GM10847 (cell line): Measurements from ENCODE around the gene PES1.

ENCODE experiments used
- POLR2A ChIP-seq: IDR thresholded peaks from 2 replicates; pipeline ENCODE4 v1.6.1; 2011; ENCODE audit not compliant: insufficient read length; ENCODE audit errors: extremely low read depth

PES1 gene

GRCh38 chr22:30596199-30596598 is 4.5 kb upstream of the PES1 start:
- no peak for TF ChIP-seq POLR2A

DNA sequence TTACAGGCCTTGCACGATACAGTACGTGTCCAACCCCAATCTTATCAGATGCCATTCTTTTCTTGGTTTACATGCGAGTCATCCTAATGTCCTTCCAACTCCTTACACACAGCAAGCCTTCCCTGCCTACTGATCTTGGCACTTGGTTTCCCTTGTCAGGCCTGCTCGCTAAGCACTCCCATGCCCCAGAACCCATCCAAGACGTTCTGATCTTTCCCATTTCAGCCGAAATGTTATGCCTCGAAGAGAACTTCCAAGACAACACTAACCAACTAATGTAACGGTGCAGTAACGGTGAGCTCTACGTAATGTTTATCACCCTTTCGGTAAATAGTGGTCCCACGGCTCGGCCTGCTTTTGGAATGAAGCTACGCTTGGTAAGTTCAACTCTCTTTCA is 521 bp downstream of the PES1 start:
- TF ChIP-seq POLR2A = no peak

- no peak for TF ChIP-seq POLR2A
Observed at GRCh38 chr22:30586414-30586813, 5.3 kb downstream of the PES1 start.

DNA sequence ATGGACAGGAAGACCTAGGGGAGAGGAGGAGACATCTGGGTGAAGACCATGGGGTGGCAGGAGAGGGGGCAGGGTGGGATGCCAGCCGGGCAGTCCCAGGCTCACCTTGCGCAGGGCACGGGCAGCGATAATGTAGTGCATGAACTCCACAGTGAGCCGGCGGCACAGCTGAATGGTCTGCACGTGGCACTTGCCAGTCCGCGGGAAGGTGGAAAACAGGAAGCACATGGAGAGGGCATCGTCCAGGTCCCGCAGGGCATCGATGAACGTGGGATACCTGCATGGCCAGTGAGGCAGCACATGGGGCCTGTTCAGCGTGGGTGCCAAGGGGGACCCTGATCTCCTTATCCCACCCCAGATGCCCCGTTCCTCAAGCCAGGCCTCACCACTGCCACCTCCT is 7.3 kb downstream of the PES1 start:
- no peak for TF ChIP-seq POLR2A

DNA sequence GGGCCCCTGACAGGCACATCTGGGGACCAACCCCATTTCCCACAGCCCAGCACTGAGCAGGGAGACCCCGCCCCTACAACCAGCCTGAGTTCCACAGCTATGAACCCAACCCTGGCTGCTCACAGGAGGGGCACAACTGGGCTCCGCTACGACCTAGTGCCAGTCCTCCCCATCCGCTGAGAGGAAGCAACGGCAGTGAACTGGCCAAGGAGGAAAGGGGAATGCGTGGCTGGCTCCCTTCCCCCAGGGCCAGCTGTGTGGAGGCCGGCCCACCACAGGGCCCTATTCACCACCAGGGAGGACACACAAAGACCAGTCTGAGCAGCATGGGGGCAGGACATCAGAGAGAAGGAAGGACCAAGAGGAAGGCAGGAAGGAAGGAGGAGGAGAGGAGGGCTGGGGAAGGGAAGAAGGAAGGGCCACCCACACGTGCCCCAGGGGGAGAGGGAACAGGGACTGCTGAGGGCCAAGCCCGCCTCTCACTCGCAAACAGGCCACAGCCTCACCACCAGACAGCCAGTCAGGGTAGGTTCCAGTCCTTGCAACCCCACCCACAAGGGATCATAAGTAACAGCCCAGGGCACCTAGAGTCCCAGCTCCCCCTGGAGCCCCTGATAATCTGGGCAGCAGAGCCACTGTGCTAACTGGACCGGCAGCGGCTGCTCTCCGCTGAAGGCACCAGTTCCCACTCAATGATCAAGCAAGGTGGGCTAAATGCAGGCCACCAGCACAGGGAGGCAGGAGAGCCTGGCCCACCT is 8.7 kb downstream of the PES1 start:
- no peak for TF ChIP-seq POLR2A

DNA sequence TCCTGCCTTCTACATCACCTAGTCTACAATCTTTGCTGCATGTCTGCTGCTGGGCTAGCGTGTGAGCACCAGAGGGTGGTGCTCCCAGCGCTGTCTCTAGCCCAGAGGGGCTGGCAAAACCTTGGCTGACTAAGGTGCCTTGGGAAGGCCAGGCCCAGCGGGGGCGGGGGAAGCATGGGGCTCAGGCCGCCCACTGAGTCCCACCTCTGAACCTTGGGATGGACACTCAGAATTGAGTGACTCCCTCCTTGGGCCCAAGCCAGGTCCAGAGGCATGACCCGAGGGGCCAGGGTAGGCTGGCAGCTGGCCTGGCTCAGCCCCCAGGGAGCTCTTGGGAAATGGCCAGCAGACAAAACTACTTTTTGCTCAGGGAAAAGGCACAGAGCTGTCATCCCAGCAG is 9.7 kb downstream of the PES1 start:
- TF ChIP-seq POLR2A = no peak

DNA sequence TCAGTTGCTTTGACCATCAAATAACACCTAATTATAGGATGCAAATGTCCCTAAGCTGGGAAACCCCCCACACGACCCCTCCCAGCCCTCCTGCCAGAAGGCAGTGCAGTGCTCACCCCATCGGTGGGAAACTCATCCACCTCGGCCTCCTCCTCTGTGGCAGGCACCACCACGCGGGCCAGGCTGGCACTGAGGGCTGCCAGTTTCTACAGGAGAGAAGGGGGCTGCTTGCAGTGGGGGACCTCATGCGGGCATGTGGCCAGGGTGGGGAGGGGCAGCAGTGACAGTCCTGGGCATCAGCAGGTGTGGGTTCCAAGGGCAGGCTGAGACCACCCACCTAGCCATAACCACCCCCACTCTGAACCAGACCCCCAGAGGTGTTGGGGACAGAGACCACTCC is 10.8 kb downstream of the PES1 start:
- no peak for TF ChIP-seq POLR2A

- TF ChIP-seq POLR2A = no peak
Observed at GRCh38 chr22:30578481-30578880, 13.2 kb downstream of the PES1 start.

- no peak for TF ChIP-seq POLR2A
Observed at GRCh38 chr22:30575859-30576258, 15.9 kb downstream of the PES1 start.

GRCh38 chr22:30574997-30575671 is 16.6 kb downstream of the PES1 start:
- no peak for TF ChIP-seq POLR2A

GRCh38 chr22:30574095-30574981 is 17.4 kb downstream of the PES1 start, which contains the start of gene GAL3ST1:
GAL3ST1 (minus strand) TSS chr22:30574665; CDS start chr22:30557392, 17,273 bp downstream.
- no peak for TF ChIP-seq POLR2A

- no peak for TF ChIP-seq POLR2A
Observed at GRCh38 chr22:30573594-30574094, 18.1 kb downstream of the PES1 start.

DNA sequence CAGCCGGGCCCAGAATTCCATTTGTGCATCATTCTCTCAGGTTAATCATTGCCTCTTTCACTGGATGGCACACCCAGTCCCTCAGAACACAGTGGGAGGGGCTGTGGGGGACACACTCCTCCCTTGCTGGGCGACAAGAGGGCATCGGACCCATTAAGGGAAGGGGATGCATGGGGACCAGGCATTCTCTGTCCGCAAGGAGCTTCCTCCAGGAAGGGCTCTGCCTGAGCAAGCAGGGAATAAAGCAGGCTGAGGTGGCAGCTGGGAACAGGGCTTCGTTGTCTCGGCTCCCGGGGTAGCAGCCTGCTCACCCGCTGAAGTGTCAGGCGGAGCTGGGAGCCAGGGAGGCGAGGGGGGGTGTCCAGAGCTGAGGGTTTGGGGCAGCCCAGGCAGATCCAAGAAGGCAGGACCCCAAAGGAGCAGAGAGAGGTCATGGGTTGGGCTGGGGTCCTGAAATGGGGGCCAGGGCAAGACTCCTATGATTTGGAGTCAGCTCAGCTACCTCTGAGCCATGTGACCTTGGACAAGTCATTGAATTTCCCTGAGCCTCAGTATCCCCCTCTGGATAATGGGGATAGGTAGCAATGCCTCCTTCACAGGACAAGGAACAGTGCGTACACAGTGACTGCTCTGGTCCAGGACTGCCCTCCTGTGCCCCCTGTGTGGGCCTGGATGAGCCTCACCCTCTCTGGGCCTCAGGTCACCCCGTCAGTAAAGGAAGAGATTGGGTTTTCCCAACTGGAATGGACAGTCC is 18.7 kb downstream of the PES1 start:
- TF ChIP-seq POLR2A = no peak

- TF ChIP-seq POLR2A = no peak
Observed at GRCh38 chr22:30572210-30572609, 19.5 kb downstream of the PES1 start.
